ENCODE measurements around the gene PDCD2.
A peak's percentile ranks its signal among the peaks of the same experiment; 100 is the strongest.

Gene PDCD2

DNA sequence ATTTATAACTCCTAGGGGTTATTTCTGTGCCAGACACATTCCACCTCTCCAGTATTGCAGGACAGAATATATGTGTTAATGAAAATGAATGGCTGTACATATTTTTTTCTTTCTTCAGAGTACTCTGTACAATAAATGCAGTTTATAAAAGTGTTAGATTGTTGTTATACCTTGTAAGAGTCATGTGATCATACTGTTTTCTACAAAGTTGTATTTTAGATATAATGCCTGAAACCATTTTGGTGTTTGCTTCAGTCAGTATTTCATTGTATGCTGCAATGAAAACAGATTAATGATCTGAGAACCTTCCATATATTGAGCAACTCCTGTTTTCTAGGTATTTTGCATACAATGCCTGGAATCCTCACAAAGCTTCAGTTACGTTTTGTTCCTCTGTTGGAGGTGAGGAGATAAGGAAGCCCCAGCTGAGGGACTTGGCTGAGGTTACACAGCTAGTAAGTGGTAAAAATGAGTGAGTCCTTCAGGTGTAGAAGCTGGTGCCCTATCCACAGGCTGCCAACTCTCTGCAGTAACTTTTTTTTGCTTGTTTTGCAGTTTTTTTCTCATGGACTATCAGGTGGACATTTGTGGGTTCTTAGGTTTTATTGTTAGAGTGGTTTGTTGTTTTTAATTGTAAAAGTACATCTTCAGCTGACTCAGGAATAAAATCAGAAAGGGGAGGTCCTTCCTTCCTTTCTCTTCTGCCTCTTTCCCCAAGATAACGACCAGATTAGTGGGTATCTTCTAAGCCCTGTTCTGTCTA lies 11.6 kb downstream of the PDCD2 start:
- Histone ChIP-seq H3K27me3 (ENCODE audit: insufficient read depth, low read length) (no peaks in the 10 kb centered on the region), H3K4me3 (ENCODE audit: low read length) (no peak overlapping the region), H3K9me3 (ENCODE audit: low read length) (no peaks in the 10 kb centered on the region), H3K4me1 (ENCODE audit: insufficient read depth, low read length) (no peaks in the 10 kb centered on the region), H3K36me3 (ENCODE audit: insufficient read depth, low read length) (peaks cover 65% of the 10 kb centered on the region), H2AFZ (ENCODE audit: low read depth, low read length) (no peak overlapping the region)

DNA sequence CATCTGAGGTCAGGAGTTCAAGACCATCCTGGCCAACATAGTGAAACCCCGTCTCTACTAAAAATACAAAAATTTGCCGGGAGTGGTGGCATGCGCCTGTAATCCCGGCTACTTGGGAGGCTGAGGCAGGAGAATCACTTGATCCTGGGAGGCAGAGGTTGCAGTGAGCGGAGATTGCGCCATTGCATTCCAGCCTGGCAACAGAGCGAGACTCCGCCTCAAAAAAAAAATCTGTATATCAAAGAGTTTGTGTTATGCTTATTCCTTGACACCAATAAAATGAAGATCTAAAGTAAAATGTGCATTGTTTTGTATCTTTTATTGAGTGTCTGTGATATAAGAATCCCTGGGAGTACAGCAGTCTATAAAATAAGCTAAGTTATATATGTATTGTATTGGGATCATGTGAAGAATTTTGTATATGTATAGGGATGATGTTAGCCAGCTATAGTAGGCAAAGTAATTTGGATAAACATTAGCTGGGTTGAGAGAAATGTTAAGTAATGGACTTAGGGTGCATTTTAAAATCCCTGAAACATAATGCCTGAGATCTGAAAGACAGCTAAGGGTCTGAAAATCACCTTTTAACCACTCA lies 19.4 kb downstream of the PDCD2 start:
- Histone ChIP-seq H3K9me3 (ENCODE audit: low read length) (no peaks in the 10 kb centered on the region), H3K27me3 (ENCODE audit: insufficient read depth, low read length) (no peaks in the 10 kb centered on the region), H3K36me3 (ENCODE audit: insufficient read depth, low read length) (peaks cover 69% of the 10 kb centered on the region), H3K4me3 (ENCODE audit: low read length) (no peak overlapping the region), H3K4me1 (ENCODE audit: insufficient read depth, low read length) (no peaks in the 10 kb centered on the region), H2AFZ (ENCODE audit: low read depth, low read length) (no peak overlapping the region)

DNA sequence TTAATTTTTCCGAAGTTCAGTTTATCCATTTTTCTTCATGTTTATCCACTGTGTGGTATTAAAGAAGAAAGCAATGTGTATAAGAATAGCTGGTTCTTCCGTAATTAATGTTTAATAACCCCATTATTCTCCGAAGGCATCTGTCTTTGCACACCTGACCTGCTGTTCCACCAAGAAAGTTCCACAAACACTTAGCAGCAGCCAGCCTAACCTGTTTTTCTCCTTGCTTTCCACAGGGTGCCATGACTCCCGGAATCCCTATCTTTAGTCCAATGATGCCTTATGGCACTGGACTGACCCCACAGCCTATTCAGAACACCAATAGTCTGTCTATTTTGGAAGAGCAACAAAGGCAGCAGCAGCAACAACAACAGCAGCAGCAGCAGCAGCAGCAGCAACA lies 22.9 kb downstream of the PDCD2 start:
- no peaks in the 10 kb centered on the region for H3K27me3 ChIP-seq (ENCODE audit: insufficient read depth, low read length)

GRCh38 chr6:170555305-170555704 lies 29.1 kb downstream of the PDCD2 start:
- peaks cover 28% of the 10 kb centered on the region for H3K4me1 ChIP-seq (ENCODE audit: insufficient read depth, low read length)
- H2AFZ ChIP-seq (ENCODE audit: low read depth, low read length) = no peak overlapping the region
- no peaks in the 10 kb centered on the region for H3K9me3 ChIP-seq (ENCODE audit: low read length)
- peaks cover 27% of the 10 kb centered on the region for H3K36me3 ChIP-seq (ENCODE audit: insufficient read depth, low read length)
- H3K27me3 ChIP-seq (ENCODE audit: insufficient read depth, low read length) = no peaks in the 10 kb centered on the region
- peak overlapping the region; percentile 97 for H3K4me3 ChIP-seq (ENCODE audit: low read length)

More for the DNA sequence above, 22.9 kb downstream of the PDCD2 start:
- Histone ChIP-seq H3K9me3 (ENCODE audit: low read length) (no peaks in the 10 kb centered on the region), H3K4me1 (ENCODE audit: insufficient read depth, low read length) (no peaks in the 10 kb centered on the region), H3K4me3 (ENCODE audit: low read length) (no peak overlapping the region), H2AFZ (ENCODE audit: low read depth, low read length) (no peak overlapping the region), H3K36me3 (ENCODE audit: insufficient read depth, low read length) (peaks cover 66% of the 10 kb centered on the region)

DNA sequence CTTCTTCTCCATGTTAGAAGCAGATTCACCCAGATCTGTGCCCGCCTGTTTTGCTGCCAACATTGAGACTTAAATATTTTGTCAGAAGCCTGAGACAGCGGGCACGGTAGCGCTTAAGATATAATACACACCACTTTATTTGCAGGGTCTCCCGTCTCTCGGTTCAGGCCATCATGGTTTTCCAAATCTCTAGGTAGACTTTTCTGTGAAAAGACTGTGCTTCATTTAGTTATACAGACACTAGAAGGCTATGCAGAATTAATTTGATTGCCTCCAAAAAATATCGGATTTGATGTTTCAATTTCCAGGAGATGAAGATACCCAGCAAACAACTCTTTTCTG lies 29.7 kb downstream of the PDCD2 start:
- Histone ChIP-seq H3K27me3 (ENCODE audit: insufficient read depth, low read length) (no peaks in the 10 kb centered on the region), H3K4me3 (ENCODE audit: low read length) (peak overlapping the region; percentile 97), H3K9me3 (ENCODE audit: low read length) (no peaks in the 10 kb centered on the region), H3K4me1 (ENCODE audit: insufficient read depth, low read length) (peaks cover 29% of the 10 kb centered on the region), H2AFZ (ENCODE audit: low read depth, low read length) (peak overlapping the region; percentile 76), H3K36me3 (ENCODE audit: insufficient read depth, low read length) (peaks cover 27% of the 10 kb centered on the region)

GRCh38 chr6:170554013-170554795 lies 30.2 kb downstream of the PDCD2 start, which contains the start of gene TBP:
Gene TBP (plus strand): TSS chr6:170554369. CDS start chr6:170557030, 2,661 bp downstream.
- Histone ChIP-seq H3K4me1 (ENCODE audit: insufficient read depth, low read length) (peaks cover 31% of the 10 kb centered on the region), H3K36me3 (ENCODE audit: insufficient read depth, low read length) (peaks cover 27% of the 10 kb centered on the region), H2AFZ (ENCODE audit: low read depth, low read length) (peak within 1 kb of the TSS; percentile 76), H3K4me3 (ENCODE audit: low read length) (peak within 1 kb of the TSS; percentile 97), H3K27me3 (ENCODE audit: insufficient read depth, low read length) (no peaks in the 10 kb centered on the region), H3K9me3 (ENCODE audit: low read length) (no peaks in the 10 kb centered on the region)

- Histone ChIP-seq H3K27me3 (ENCODE audit: insufficient read depth, low read length) (no peaks in the 10 kb centered on the region), H3K36me3 (ENCODE audit: insufficient read depth, low read length) (peaks cover 21% of the 10 kb centered on the region), H2AFZ (ENCODE audit: low read depth, low read length) (peak overlapping the region; percentile 76), H3K4me3 (ENCODE audit: low read length) (peak overlapping the region; percentile 97), H3K9me3 (ENCODE audit: low read length) (no peaks in the 10 kb centered on the region), H3K4me1 (ENCODE audit: insufficient read depth, low read length) (peaks cover 31% of the 10 kb centered on the region)
These were observed 30.9 kb downstream of the PDCD2 start for GRCh38 chr6:170553534-170554012.

- Histone ChIP-seq H3K4me1 (ENCODE audit: insufficient read depth, low read length) (peaks cover 31% of the 10 kb centered on the region), H3K36me3 (ENCODE audit: insufficient read depth, low read length) (peaks cover 19% of the 10 kb centered on the region)
These were observed 31.5 kb downstream of the PDCD2 start, which contains the start of gene PSMB1 for GRCh38 chr6:170552765-170553533. Gene PSMB1 (minus strand): TSS chr6:170553307. CDS start chr6:170553242, 65 bp downstream.

GRCh38 chr6:170545405-170545804 lies 39.0 kb downstream of the PDCD2 start:
- no peak overlapping the region for H2AFZ ChIP-seq (ENCODE audit: low read depth, low read length)
- no peak overlapping the region for H3K4me3 ChIP-seq (ENCODE audit: low read length)
- H3K36me3 ChIP-seq (ENCODE audit: insufficient read depth, low read length) = peaks cover 74% of the 10 kb centered on the region
- H3K4me1 ChIP-seq (ENCODE audit: insufficient read depth, low read length) = peaks cover 3% of the 10 kb centered on the region
- no peaks in the 10 kb centered on the region for H3K27me3 ChIP-seq (ENCODE audit: insufficient read depth, low read length)
- no peaks in the 10 kb centered on the region for H3K9me3 ChIP-seq (ENCODE audit: low read length)

More at GRCh38 chr6:170552765-170553533, 31.5 kb downstream of the PDCD2 start, which contains the start of gene PSMB1:
- peak within 1 kb of the TSS; percentile 97 for H3K4me3 ChIP-seq (ENCODE audit: low read length)
- no peaks in the 10 kb centered on the region for H3K27me3 ChIP-seq (ENCODE audit: insufficient read depth, low read length)
- H3K9me3 ChIP-seq (ENCODE audit: low read length) = no peaks in the 10 kb centered on the region
- peak within 1 kb of the TSS; percentile 76 for H2AFZ ChIP-seq (ENCODE audit: low read depth, low read length)

- no peaks in the 10 kb centered on the region for H3K27me3 ChIP-seq (ENCODE audit: insufficient read depth, low read length)
- H3K4me1 ChIP-seq (ENCODE audit: insufficient read depth, low read length) = no peaks in the 10 kb centered on the region
- H3K9me3 ChIP-seq (ENCODE audit: low read length) = no peaks in the 10 kb centered on the region
- no peak overlapping the region for H3K4me3 ChIP-seq (ENCODE audit: low read length)
- H2AFZ ChIP-seq (ENCODE audit: low read depth, low read length) = no peak overlapping the region
- H3K36me3 ChIP-seq (ENCODE audit: insufficient read depth, low read length) = peaks cover 86% of the 10 kb centered on the region
These were observed 42.3 kb downstream of the PDCD2 start for GRCh38 chr6:170542031-170542719.

- H3K4me3 ChIP-seq (ENCODE audit: low read length) = no peak overlapping the region
- no peaks in the 10 kb centered on the region for H3K27me3 ChIP-seq (ENCODE audit: insufficient read depth, low read length)
- H3K36me3 ChIP-seq (ENCODE audit: insufficient read depth, low read length) = peaks cover 84% of the 10 kb centered on the region
These were observed 47.1 kb downstream of the PDCD2 start for GRCh38 chr6:170537329-170537728.

GRCh38 chr6:170536671-170537070 lies 47.8 kb downstream of the PDCD2 start:
- H3K27me3 ChIP-seq (ENCODE audit: insufficient read depth, low read length) = no peaks in the 10 kb centered on the region
- no peaks in the 10 kb centered on the region for H3K4me1 ChIP-seq (ENCODE audit: insufficient read depth, low read length)
- no peak overlapping the region for H2AFZ ChIP-seq (ENCODE audit: low read depth, low read length)
- peaks cover 78% of the 10 kb centered on the region for H3K36me3 ChIP-seq (ENCODE audit: insufficient read depth, low read length)
- no peaks in the 10 kb centered on the region for H3K9me3 ChIP-seq (ENCODE audit: low read length)
- H3K4me3 ChIP-seq (ENCODE audit: low read length) = no peak overlapping the region

More at GRCh38 chr6:170537329-170537728, 47.1 kb downstream of the PDCD2 start:
- Histone ChIP-seq H3K4me1 (ENCODE audit: insufficient read depth, low read length) (no peaks in the 10 kb centered on the region), H2AFZ (ENCODE audit: low read depth, low read length) (no peak overlapping the region), H3K9me3 (ENCODE audit: low read length) (no peaks in the 10 kb centered on the region)
